ENCODE measurements around the gene TMPRSS13.
"Not testable (repeated sequence)": the region's sequence is repeated elsewhere in the genome, so short reads cannot be mapped to it uniquely, and the experiment has no call there.

The TMPRSS13 gene

DNA sequence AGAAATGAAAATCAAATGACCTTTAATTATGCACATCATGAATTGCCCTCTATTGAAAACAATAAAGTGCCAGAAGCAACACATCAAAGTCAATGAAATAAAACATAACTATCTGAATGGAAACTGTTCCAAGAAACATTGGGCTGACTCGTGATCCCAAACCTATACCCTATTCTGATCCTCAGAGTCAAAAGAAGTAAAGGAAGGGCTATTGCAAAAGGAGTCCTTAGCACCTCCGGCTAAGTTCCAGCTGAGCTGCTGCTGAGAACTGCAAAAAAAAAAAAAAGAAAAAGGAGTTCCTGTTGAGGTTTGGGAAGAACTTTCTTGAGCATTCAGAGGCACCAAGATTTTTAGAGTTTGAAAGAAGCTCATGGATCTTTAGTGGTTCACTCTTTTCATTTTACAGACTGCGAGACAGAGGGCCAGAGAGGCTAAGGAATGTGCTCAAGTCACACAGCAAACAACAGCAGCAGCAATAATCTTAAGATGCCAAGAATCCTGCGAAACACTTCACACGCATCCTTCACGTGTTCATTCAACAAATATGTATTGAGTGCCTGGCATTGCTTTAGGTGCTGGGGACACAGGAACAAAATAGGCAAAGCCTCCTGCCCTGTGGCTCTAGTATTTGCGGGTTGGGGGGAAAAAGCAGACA, 841 bp upstream of the TMPRSS13 start:
- no peak for DNase-seq

DNA sequence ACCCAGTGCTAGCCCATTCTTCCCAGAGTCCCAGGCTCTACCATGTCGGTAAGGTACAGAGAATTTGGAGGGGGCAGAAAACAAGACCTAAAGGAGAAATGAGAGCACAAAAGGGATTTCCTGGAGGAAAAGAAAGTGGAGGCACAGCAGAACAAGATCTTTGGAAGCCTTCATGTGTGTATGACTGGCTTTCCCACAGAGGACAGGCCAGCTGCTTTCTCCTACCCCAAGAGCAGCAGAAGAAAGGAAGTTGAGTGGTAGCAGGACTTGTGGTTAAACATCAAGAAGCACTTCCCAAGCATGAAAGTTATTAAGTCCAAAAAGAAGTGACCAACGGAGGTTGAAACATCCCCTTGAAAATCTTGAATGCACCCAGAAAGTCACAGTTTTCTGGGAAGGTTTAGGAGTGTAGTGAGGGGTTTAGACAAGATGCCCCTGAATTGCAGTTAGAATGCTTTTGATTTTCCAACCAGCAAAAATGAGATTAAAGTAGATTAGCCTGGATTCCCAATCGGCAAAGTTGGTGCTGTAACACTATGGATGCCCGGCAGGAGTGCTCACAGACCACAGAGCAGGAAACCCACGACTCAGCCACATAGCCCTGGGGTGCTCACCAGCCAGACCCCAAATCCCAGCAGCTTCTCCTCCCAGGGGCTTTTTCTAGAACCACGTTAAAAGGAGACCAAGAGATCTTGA, 608 bp downstream of the TMPRSS13 start:
- DNase-seq = no peak

- DNase-seq = no peak
Observed at GRCh38 chr11:117927926-117928325, 1.3 kb downstream of the TMPRSS13 start.

DNA sequence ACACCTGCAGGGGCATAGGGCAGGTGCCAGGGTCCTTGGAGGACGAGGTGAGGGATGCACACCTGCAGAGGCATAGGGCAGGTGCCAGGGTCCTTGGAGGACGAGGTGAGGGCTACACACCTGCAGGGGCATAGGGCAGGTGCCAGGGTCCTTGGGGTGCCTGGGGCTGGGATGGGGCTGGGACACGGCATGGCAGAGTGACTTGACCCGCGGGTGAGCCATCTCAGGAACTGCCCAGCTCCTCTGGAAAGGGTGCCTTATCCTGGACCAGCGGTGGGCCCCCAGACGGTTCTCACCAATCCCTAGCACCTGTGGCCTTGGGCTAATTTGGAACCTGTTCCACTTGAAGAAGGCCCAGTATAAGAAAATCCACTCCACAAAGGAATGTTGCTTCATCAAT, 3.0 kb downstream of the TMPRSS13 start:
- DNase-seq = not testable (repeated sequence)

DNA sequence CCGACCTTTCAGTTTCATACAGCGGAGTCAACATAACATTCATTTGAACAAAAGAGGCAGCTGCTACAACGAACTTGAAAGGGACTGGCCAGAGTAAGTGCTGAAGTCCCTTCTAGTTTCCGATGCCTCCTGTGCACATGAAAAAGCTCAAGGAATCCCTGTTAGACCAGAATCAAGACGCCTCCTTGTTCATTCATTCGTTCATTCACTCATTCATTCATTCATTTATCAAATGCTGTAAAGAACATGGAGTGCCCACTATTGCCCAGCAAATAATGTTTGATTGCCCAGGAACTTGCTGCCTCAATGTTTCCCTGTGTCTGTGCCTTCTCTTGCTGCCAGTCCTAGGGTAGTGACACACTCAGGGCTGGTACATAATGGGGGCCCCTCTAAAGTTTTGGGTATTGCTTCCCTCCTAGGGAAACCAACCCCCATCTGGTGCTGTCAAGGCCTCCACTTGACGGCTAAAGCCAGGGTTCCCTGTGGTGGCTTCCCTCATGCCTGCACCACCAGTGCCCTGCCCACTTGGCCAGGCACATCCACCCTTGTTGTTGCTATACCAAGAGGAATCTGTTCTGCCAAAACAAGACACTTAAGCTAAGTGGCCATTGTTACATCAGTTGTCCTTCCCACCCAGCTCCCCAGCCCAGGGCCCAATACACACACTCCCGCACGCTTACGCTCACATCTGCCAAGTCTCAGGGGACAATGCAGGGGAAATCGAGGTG, 3.8 kb downstream of the TMPRSS13 start:
- DNase-seq = no peak

DNA sequence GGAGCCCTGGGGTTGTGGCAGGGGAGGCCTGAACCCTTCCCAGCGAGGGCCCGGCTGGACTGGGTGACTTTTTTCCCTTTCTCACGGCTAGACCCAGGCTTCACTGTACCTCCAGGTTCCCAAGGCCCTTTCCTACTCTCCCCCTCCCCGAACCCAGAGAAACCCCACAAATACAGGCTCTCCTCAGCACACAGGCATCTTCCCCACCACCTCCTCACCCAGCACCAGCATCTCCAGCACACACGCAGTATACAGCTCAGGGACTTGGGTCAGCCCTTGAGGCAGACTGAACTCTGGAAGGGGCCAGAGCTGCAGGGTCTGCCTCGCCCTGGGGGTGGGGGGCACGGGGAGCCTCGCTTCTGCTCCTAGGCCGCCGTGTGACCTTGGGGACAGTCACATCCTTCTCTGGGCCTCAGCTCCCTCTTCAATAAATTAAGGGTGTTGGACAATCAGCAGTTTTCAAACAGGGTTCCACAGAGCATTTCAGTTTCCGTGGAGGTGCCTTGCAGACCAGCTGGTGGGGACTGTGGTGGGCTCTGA, 4.5 kb downstream of the TMPRSS13 start:
- no peak for DNase-seq

GRCh38 chr11:117923773-117924172, 5.4 kb downstream of the TMPRSS13 start:
- DNase-seq = no peak

DNA sequence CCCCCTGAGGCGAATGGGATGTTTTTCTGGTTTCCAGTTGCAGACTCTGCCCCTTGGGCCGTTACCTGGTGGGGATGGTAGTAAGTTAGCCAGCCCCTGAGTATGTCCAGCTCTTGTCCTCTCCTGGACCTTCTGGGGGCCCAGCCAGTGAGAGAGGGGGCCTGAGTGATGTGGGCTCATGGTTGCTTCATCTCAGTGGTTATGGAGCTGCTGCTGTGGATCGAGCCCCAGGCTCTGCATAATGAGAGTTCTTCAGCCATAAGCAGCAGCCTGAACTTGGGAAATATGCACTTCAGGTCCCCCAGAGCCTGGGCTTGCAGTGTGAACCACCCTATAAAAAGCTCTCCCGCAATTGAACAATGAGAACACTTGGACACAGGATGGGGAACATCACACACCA, 5.9 kb downstream of the TMPRSS13 start:
- DNase-seq = no peak

- DNase-seq = no peak
Observed at GRCh38 chr11:117921893-117922292, 7.3 kb downstream of the TMPRSS13 start.

- no peak for DNase-seq
Observed at GRCh38 chr11:117921456-117921855, 7.7 kb downstream of the TMPRSS13 start.

- DNase-seq = no peak
Observed at GRCh38 chr11:117919781-117920221, 9.4 kb downstream of the TMPRSS13 start.

- no peak for DNase-seq
Observed at GRCh38 chr11:117919341-117919740, 9.9 kb downstream of the TMPRSS13 start.

- DNase-seq = no peak
Observed at GRCh38 chr11:117918366-117919255, 10.6 kb downstream of the TMPRSS13 start.

- no peak for DNase-seq
Observed at GRCh38 chr11:117917591-117918151, 11.5 kb downstream of the TMPRSS13 start.

GRCh38 chr11:117916956-117917355, 12.2 kb downstream of the TMPRSS13 start:
- no peak for DNase-seq

- no peak for DNase-seq
Observed at GRCh38 chr11:117915672-117916235, 13.4 kb downstream of the TMPRSS13 start.

- DNase-seq = no peak
Observed at GRCh38 chr11:117914991-117915618, 14.1 kb downstream of the TMPRSS13 start.

DNA sequence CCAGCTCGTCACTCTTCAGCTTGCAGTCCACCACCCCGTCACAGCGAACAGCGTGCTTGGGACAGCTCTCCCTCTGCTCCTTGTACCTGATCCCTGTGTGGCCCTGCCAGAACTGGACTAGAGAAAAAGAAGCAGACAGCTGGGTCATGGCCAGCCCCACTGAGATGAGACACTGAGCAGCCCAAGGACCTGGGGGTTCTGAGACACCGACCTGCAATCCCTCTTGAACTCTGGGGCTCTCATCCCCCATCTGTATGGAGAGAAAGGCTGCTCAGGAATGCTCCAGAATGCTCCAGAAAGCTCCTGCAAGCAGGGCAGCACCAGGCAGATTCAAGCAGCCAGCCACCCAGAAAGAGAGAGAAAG, 14.8 kb downstream of the TMPRSS13 start:
- DNase-seq = no peak

- no peak for DNase-seq
Observed at GRCh38 chr11:117913736-117914397, 15.3 kb downstream of the TMPRSS13 start.

DNA sequence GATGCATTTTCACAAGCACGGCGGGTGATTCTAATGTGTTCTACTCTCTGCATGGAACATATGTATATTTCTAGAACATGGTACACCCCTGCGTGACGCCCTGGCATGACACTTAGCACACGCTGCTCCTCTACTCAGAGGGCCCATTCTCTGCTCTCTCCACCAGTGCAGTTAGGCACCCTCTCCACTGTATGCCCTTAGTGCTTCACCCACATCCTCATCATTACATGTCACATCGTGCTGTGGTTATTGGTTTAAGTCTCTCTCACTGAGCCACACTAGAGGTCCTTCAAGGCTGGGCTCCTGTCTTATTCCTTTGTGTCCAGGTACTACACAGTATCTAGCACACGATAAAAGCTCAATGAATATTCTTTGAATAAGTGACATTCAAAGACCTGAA, 16.7 kb downstream of the TMPRSS13 start:
- DNase-seq = no peak

DNA sequence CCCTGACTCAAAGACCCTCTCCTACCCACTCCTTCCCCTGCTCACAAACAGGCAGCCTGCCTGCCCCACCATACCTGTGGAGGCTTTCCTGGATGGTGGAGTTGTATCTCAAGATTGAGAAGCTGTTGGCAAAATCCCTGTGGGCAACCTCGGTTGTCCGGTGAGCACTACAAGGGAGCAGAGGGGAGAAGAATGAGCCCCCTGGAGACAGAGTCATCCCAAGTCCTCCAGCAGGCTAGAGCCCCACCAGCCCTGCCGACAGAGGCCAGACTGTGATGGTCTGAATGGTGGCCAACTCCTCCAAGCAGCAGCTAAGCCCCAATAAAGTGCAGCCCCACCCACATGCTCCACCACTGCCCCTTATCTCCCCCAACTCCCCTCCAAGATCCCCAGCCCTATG, 17.5 kb downstream of the TMPRSS13 start:
- no peak for DNase-seq
